NCI-H146 treated with DMSO at 0.1 percent for 48 hours (cell line): ENCODE measurements around the gene EXD2.

Experiments
- DNase-seq: peaks from one replicate; lab custom pipeline; 2025; ENCODE audit not compliant: unreplicated experiment; lab: John Stamatoyannopoulos, UW

EXD2 gene

DNA sequence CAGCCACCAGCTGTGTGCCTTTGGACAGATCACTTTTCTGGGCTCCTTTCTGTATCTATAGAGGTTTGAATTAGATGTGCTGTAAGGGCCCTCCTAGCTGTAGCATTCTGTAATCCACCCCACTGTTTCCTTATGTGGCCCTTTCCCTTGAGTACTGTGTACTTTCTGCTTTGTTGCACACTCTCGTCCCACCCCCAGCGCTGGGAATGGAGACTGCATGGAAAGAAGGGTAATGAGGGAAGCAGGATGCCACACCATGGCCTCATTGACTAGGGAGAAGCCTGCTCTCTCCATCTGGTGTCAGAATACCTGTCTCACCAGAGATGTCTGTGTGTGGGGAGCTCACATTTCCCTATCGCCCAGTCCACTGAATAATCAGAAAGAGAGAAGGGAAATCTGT is 55.0 kb downstream of the EXD2 start:
- no peak for DNase-seq

DNA sequence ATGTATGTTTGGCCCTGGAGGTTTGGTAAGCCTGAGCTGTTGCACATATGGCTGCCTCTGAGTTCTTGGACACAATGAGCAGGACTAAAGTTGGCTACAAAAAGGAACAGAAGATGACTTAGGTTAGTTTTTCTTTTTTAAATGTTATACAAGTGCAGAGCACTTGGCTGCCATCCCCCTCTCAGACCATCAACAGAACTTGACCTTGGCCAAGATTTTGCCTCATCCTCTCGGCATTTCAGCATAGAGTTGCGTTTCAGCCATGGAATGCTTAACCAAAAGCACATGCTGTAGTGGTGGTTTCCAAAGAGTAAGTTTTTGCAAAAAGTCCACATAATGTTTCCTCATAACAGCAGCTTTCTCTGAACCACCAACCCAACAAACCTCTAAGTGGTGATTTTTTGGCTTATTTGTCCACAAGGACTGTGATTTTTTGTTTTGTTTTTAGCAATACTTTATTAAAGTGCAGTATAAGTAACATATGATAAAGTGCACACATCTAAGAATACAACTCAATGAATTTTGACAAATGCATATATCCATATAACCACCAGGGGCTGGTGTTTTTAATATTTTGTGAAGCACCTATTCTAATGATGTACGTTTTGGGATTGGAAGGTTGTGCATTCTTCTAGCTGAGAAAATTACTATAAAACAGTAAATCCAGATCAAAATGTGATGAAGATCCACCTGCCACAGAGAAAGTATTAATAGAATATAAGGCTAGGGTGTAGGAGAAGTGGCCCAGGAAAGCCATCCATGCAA is 56.6 kb downstream of the EXD2 start:
- DNase-seq = no peak

DNA sequence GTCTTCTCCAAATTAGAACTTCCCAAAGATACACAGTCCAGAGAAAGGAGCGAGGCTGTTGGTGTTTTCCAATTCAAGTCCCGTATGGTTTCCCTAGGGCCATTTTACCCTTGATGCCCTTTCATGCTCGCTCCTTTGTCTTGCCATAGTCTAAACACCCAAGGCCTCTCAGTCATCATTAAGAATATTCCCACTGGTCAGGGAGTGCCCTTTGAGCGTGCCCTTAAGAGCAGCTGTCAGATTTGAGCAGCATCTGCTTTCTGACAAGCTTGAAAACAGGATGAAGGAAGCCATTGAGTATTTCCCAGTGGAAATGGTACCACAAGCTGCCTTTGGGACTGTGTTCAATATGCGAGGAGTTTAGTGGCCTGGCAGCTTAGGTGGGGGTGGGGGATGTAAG is 58.3 kb downstream of the EXD2 start:
- no peak for DNase-seq

DNA sequence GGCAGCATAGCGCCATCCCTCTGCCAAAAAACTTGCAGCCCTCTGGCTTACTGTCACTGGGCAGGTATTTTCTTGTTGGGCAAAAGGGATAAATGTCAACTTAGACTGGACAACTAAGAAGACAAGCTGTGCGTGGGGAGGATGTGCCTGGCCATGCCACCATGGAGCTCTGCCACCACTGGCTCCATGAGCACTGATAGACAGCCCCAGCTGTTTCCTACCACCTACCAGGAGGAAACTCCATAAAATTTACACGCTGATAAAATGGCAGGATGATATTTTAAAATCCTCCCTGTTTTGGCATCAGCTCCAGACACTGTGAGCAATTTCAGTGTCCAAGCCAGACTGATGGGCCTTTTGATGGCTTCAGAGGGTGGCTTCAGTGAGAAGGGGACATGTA is 61.6 kb downstream of the EXD2 start:
- no peak for DNase-seq

DNA sequence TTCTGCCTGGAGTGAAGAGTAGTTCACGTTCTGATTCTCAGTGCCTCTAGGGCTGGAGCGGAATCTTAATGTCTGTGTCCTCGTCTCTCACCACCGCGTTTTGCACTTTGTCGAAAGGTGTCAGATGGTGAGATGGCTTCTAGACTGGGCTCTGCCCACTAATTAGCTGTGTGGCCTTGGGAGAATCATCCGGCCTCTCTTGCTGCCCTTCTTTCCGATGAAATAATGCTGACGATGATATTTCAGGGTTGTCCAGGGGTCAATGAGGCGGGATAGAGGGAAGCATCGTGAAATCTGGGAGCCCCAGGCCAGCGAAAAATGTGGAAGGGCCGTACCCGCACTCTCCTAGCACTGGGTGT is 67.8 kb downstream of the EXD2 start:
- DNase-seq = no peak

DNA sequence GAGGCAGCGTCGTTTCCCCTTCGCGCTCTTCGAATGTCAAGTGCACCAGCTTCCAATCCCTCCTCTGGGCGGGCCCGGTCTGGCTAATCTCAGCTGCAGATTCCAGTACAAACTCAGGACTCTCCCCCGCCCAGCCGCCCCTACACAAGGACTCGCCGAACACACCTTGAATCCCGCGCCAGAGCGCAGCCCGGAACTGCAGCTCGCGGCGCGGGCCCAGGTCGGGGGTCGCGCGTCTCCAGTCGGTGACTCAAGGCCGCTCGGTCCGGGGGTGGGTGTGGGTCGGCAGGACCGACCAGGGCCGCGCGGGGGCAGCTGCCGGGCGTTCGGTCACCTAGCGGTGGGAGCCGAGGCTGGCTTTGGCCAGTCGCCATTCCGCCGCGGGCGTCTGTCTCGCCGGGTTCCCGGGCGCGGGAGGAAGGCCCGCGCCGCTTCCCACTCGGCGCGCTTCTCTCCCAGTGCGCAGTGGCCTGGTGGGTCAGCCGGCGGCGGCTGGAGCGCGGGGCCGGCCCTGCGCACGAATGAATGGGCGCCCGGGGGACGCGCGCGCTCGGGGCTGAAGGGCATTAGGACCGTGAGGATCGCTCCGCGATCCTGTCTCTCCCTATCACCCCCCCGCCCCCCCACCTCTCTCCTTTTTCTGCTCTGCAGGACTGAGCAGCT is 68.4 kb downstream of the EXD2 start, which contains the start of gene GALNT16:
GALNT16 (plus strand) TSS at position 632 of the 663 bp plus-strand sequence. CDS start 133 bp downstream, outside the sequence.
- no peak for DNase-seq

DNA sequence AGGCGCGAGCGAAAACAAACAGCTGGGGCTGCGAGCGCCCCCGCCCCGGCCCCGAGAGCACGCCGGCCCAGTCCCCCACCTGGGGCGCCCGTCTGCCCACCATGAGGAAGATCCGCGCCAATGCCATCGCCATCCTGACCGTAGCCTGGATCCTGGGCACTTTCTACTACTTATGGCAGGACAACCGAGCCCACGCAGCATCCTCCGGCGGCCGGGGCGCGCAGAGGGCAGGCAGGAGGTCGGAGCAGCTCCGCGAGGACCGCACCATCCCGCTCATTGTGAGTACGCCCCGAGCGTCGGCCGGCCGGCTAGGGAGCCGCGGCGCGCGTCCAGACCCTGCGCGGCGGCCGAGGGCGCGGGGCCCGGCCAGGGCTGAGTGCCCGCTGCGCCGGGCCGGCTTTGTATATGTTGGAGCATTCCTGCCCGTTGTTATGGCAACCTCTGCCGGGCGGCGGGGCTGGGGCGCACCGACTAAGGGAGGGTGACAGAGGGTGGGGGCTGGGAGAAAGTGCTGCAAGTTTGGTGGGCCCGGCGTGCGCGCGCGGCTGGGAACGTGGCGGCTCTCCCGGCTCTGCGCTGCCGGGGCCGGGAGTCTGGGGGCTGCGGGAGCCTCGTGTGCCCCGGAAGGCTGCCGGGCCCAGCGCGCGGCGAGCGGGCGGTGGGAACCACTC is 69.0 kb downstream of the EXD2 start:
- DNase-seq = no peak

DNA sequence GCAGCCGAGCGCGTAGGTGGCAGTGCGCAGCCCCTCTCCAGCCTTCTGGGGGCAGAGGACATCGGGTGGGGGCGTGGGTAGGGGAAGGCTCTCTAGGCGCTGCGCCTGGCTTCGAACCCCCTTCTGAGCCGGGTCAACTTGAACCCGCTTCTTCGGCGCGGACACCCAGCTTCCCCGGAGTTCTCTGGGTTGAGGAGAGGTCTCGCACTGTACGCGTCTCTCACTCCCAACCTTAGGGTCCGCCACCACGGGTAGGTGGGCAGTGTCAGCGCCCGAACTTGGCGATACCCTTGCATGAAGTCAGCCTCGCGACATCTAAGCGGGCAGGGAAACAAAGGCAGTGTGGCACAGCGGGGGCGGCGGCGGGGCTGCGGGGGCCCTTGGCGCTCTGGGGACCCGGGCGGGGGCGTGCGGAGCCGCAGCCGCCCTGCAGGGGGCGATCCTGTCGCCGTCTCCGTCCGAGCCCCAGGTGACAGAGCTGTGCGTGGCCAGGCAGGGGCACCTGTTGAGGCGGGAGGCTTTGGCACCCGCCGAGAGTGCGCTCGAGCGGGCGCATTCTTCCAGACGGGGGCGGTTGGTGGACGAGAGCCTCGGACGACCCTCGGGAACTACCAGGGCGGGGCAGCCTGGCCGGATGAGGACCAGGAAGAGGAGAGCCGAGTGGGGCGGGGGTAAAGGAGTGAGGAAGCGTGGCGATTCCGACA is 69.7 kb downstream of the EXD2 start:
- no peak for DNase-seq

DNA sequence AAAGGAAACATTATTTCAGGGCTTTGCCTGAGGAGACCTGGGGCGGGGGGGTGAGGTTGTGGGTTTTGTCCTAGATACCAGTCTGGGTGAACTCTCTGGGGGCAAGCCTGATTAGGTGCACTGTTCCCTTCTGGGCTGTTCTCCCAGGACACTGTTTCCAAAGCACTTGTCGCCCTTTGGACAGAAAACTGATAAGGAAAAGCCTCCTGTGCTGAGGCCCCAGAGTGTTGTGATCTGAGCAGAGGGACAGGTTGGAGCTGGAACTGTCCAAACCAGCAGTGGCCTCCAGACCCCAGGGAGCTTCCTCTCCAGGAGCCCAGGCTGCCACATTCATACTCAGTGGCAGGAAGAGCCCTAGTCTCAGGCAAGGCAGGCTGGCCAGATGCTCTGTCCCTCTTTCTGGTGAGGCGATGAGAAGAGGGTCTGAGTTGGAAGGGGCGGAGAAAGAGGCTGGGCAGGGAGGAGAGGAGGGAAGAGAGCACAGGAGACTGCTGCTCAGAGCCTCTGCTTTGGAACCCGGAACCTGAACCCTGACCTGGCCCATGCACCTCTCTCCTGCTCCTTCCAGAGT is 70.5 kb downstream of the EXD2 start:
- DNase-seq = no peak

DNA sequence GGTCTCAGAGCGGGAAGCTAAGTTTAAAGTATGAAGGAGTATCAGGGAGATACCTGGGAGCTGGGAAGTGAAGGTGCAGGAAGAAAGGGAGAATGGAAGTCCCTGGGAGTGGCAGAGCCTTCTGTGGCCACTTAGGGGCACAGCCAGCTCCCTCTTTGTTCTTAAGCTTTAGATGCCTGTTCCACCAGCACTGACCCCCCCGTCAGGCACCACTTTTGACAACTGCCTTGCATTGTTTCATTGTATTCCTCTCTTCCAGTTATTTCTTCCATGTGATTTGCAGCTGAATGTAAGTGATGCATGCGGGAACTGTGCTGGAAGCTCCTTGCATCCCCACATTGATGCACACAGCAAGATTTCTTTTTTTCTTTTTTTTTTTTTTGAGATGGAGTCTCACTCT is 71.2 kb downstream of the EXD2 start:
- DNase-seq = no peak

DNA sequence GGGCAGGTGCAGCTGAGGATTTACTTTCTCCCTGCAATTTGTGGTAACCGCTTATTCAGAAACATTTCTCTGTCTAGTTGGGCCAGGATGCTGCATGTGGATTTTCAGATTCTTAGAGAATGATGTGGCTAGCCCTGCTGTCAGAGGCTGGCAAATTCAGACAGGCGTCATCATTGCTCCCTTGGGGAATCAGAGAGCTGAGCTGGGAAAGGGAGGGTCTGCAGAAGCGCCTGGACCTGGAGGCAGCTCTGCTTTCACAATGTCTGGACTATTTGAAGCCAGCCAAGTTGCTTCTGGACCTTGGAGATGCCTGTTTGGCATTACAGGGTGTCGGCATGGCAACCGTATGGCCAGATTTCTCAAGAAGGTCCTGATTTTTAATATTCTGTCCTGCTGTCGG is 72.1 kb downstream of the EXD2 start:
- no peak for DNase-seq

DNA sequence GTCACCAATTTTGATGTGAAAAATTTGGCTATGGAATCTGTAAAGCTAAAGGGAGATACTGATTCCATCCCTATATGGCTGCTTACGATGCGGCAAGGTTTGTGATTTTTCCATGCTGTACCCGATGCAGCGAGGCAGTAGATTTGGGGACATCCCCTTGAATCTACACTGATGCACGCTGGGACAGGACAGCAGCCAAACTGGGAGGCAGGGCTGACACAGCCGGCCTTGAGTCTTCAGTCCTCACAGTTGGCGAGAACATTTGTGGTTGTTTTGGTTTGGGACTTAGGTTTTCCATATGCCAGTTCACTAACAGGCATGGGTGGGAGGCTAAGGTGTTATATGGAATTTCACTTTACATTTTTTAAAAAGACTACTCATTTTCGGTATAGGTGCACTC is 72.5 kb downstream of the EXD2 start:
- DNase-seq = no peak

DNA sequence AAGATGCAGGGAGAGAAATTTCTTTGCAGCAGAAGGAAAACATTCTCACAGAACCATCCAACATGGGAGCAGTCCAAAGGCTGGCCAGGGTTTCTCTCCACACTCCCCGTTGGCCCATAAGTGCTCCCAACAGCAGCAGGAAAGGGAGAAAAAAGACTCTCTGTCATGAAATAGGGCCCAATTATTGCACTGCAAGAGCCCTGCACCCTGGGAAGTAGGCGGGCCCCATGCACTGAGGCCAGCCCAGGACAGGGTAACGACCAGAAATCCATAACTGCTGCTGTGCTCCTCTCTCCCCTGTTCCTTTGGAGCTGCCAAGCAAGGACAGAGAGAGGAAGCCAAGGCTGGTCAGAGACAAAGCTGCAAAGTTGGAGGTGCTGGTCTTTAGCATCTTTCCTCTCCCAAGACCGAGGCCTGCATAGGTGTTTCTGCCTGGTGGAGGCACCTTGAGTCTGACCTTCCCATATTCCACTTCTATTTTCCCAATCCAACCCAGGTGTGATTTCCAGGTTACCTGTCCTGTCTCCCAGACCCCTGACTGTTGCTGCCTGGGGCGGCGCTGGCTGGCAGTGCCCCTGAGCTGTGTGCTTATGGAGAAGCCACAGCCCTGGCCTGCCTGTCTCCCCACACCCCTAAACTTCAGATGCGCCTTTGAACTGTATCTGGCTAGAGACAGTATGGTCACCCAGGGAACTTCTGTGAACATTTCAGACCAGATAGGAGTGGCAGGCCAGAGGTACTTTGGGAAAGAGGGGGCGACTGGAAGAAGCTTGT is 75.5 kb downstream of the EXD2 start:
- no peak for DNase-seq

DNA sequence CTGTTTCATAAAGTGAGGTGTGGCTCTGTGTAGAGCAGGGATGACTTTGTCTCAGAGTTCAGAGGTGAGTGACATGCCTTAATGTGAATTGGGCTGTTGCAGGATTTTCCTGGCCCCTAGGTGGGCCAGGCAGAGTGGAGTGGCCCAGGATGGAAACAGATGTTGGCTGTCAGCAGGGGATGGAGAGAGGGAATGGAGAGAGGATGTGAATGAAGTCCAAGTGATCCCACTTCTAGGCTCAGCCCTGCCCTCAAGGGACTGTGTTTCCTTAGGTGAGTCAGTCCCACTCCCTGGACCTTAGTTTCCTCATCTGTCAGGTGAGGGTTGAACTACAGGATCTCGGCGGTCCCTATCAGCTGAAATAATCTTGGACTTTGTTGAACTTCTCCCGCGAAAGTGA is 76.2 kb downstream of the EXD2 start:
- DNase-seq = no peak

DNA sequence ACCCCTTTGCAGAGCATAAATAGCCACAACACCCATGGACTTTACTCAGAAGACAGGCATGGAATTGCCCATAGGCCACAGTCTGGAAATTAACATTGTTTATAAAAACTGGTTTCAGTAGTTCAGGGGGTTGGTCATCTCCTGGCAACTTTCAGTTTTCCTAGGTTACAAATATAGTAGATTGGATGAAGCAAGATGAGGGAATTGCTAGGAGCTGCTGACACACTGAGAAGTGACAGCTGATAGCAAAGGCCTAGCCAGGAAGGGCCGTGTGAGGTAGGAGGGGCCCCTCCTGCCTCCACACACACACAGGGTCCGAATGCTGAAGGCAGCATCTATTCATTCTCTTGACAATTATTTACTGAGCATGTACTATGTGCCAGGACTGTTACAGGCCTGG is 76.9 kb downstream of the EXD2 start:
- no peak for DNase-seq

DNA sequence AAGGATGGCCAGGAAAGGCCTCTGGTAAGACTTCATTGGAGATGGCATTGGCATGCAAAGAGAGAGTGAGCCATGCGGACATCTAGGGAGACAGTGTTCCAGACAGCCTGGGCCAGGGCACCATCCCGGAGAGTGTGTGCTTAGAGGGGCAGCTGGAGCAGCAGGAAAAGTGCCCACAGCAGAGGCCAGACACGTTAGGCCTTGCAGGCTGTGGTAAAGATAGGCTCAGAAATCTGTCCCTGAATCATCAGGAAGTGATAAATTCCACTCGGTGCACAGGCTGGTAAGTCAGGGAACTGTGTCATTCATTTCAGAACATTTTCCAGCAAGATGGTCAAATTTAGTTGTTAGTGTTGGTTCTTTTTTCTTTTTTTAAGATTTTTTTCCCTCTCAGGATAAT is 77.5 kb downstream of the EXD2 start:
- DNase-seq = no peak

DNA sequence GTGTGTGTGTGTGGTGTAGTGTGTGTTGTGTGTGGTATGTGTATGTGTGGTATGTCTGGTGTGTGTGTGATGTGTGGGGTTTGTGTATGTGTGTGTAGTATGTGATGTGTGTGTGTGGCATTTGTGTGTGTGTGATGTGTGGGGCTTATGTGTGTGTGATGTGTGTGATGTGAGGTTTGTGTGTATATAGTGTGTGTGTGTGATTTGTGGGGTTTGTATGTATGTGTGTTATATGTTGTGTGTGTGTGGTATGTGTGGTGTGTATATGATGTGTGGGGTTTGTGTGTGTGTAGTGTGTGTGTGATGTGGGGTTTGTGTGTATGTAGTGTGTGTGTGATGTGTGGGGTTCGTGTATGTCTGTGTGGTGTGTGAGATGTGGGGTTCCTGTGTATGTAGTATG is 78.1 kb downstream of the EXD2 start:
- no peak for DNase-seq

DNA sequence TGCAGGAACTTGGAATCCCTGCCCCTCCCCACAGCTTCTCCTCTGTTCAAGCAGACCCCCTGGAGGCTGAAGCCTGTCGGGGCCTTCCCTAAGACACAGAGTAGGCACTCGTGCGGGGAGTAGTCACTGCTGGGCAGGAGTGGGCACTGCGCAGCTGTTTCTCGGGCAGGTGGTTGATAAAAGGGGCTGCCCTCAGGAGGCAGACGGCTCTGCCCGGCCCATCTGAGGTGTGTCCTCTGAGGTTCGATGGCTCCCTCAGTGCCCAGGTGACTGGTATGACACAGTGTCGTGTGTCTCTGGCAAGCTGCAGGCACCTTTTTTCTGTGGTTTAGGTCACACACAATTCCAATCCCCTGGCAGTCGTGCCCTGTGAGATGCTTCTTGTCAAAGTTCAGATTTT is 78.8 kb downstream of the EXD2 start:
- no peak for DNase-seq

DNA sequence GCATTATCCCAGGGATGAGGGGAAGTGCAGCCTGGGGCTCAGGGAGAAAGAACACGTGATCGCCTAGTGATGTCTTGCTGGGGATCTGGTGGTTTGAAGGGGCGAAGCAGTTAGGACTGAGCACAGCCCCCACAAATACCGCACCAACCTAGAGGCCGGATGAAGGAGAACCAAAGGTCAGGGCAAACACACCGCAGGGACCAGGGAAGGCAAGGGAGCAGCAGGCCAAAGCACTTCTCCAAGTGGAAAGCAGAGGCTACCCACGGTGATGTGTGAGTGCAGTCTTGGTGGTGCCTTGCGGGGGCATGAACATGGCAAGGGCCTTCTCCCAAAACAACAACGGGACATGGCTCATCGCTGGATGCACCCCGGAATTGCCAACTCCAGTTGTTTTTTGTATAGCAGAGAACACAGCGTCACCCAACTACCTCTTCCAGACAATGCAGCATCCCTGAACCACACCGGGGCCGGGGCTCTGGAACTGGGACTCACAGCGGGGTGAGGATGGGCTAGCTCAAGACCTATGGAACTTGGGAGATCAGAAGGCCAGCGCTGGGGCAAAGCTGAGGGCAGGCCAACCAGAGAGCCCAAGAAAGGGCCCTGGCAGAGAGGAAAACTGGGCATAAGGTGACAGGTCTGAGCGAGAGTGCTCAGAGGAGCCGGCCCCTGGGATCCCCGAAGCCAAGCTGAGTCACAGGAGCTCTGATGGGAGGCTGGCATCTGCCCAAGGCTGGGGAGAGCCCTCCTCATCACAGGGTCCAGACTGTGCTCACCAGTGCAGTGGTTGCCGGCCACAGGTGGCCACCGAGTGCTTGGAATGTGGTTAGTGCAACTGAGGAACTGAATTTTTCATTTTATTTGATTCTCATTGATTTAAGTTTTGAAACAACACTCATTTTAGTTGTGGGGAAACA is 79.8 kb downstream of the EXD2 start:
- DNase-seq = no peak

DNA sequence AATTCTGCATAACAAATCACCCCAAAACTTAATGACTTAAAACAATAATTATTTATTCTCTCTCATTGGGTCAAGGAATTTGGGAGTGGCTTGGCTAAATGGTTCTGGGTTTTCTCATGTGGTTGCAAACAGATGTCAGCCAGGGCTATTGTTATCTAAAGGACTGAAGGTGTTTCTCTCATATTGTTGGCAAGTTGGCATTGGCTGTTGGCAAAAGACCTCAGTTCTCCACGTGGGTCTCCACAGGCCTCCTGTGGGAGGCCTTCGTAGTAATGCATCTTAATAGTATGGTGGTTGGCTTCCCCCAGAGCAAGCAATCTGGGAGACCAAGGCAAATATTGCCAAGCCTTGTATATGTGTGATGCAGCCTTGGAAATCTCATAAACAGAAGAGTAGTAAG is 83.0 kb downstream of the EXD2 start:
- DNase-seq = no peak
